GM19455 (cell line): Measurements from ENCODE around the gene MYO18B.

Experiments
- ATAC-seq: cut with Tn5 transposase; IDR thresholded peaks from one replicate; pipeline ENCODE4 v1.9.1; 2021; ENCODE audit not compliant: unreplicated experiment

The MYO18B gene

GRCh38 chr22:26075251-26075650 lies 333.3 kb downstream of the MYO18B start:
- no peak for ATAC-seq

- no peak for ATAC-seq
Observed at GRCh38 chr22:26079009-26079408, 337.0 kb downstream of the MYO18B start.
